G401.6 (cell line): ENCODE results near the gene WWOX.

Experiments
- FAIRE-seq: peaks from 2 replicates; lab custom pipeline; 2012; peaks lifted over from hg19 to GRCh38; lab: Jason Lieb, UNC

WWOX gene

GRCh38 chr16:78196502-78196901 lies 97.0 kb downstream of the WWOX start:
- no peak for FAIRE-seq

GRCh38 chr16:78198288-78198687 lies 98.8 kb downstream of the WWOX start:
- FAIRE-seq: no peak

- no peak for FAIRE-seq
Measured at GRCh38 chr16:78199325-78200022, 100.0 kb downstream of the WWOX start.

- FAIRE-seq: no peak
Measured at GRCh38 chr16:78200023-78200389, 100.6 kb downstream of the WWOX start.

- no peak for FAIRE-seq
Measured at GRCh38 chr16:78200623-78201096, 101.2 kb downstream of the WWOX start.

- no peak for FAIRE-seq
Measured at GRCh38 chr16:78205506-78205905, 106.1 kb downstream of the WWOX start.

GRCh38 chr16:78206623-78207223 lies 107.3 kb downstream of the WWOX start:
- FAIRE-seq: no peak

- no peak for FAIRE-seq
Measured at GRCh38 chr16:78209951-78210661, 110.7 kb downstream of the WWOX start.

- FAIRE-seq: no peak
Measured at GRCh38 chr16:78211020-78211599, 111.7 kb downstream of the WWOX start.

GRCh38 chr16:78211946-78212345 lies 112.5 kb downstream of the WWOX start:
- no peak for FAIRE-seq

GRCh38 chr16:78212674-78213073 lies 113.2 kb downstream of the WWOX start:
- no peak for FAIRE-seq

GRCh38 chr16:78213751-78214150 lies 114.3 kb downstream of the WWOX start:
- FAIRE-seq: no peak

- no peak for FAIRE-seq
Measured at GRCh38 chr16:78215222-78215621, 115.8 kb downstream of the WWOX start.

- no peak for FAIRE-seq
Measured at GRCh38 chr16:78216166-78216745, 116.8 kb downstream of the WWOX start.

GRCh38 chr16:78217276-78217675 lies 117.8 kb downstream of the WWOX start:
- no peak for FAIRE-seq

- FAIRE-seq: no peak
Measured at GRCh38 chr16:78218279-78218678, 118.8 kb downstream of the WWOX start.

GRCh38 chr16:78218856-78219651 lies 119.6 kb downstream of the WWOX start:
- FAIRE-seq: no peak

- no peak for FAIRE-seq
Measured at GRCh38 chr16:78220571-78220970, 121.1 kb downstream of the WWOX start.

- no peak for FAIRE-seq
Measured at GRCh38 chr16:78221892-78222291, 122.4 kb downstream of the WWOX start.

- no peak for FAIRE-seq
Measured at GRCh38 chr16:78224342-78224741, 124.9 kb downstream of the WWOX start.

GRCh38 chr16:78225919-78226318 lies 126.5 kb downstream of the WWOX start:
- FAIRE-seq: no peak

GRCh38 chr16:78227855-78228254 lies 128.4 kb downstream of the WWOX start:
- FAIRE-seq: no peak
